Fibroblast of lung (primary cell): ENCODE results near the gene OSGIN1. TPM values are rescaled to one million over a fixed set of nuclear protein-coding genes. Genes with fewer than 3 reads are reported as not detected.

ENCODE experiments used
- DNase-seq, 2 donors: peaks; one replicate each; pipeline versions ENCODE4 v3.0.0 to v3.0.0-alpha.2; 2010; ENCODE audit warnings: low read depth in 2 of 2
- H2AFZ ChIP-seq: 2 replicates; pipeline ENCODE4 v1.5.1; 2012; ENCODE audit warnings: low read length, control low read depth, inconsistent platforms
- H3K27ac ChIP-seq: 2 replicates; pipeline ENCODE4 v1.5.1; 2011; ENCODE audit warnings: low read length, control low read depth; ENCODE audit not compliant: insufficient read depth
- H3K27me3 ChIP-seq: 2 replicates; pipeline ENCODE4 v1.5.1; 2011; ENCODE audit warnings: mild to moderate bottlenecking, low read length; ENCODE audit not compliant: control insufficient read depth, insufficient read depth
- H3K36me3 ChIP-seq: 2 replicates; pipeline ENCODE4 v1.5.1; 2011; ENCODE audit warnings: low read length; ENCODE audit not compliant: control insufficient read depth, insufficient read depth
- H3K4me1 ChIP-seq: 2 replicates; pipeline ENCODE4 v1.5.1; 2011; ENCODE audit warnings: low read length; ENCODE audit not compliant: control insufficient read depth, insufficient read depth; ENCODE audit errors: extremely low read depth
- H3K4me2 ChIP-seq: 2 replicates; pipeline ENCODE4 v1.5.1; 2011; ENCODE audit warnings: low read length, control low read depth; ENCODE audit not compliant: insufficient read depth; ENCODE audit errors: extremely low read depth
- H3K4me3 ChIP-seq, 4 experiments: fragments of 200-600 bp in 1 of 4; sonication (generic) in 1 of 4; replicated peaks in 1 of 4; 2 replicates each; pipeline ENCODE4 v1.5.1; 2011 to 2016; ENCODE audit warnings: low read length in 4 of 4, low read depth in 3 of 4, mild to moderate bottlenecking in 3 of 4, control low read depth in 2 of 4, inconsistent platforms in 1 of 4, mixed read lengths in 1 of 4; ENCODE audit not compliant: insufficient read depth in 1 of 4; ENCODE audit errors: control extremely low read depth in 1 of 4
- H3K79me2 ChIP-seq: 2 replicates; pipeline ENCODE4 v1.5.1; 2012; ENCODE audit warnings: mild to moderate bottlenecking, low read length, inconsistent platforms; ENCODE audit not compliant: control insufficient read depth, insufficient read depth
- H3K9ac ChIP-seq: 2 replicates; pipeline ENCODE4 v1.5.1; 2011; ENCODE audit warnings: mild to moderate bottlenecking, low read length, control low read depth; ENCODE audit not compliant: insufficient read depth
- H3K9me3 ChIP-seq: 2 replicates; pipeline ENCODE4 v1.5.1; 2012; ENCODE audit warnings: low read depth, low read length; ENCODE audit not compliant: control insufficient read depth, insufficient read depth
- H4K20me1 ChIP-seq: 2 replicates; pipeline ENCODE4 v1.5.1; 2011; ENCODE audit warnings: low read length; ENCODE audit not compliant: control insufficient read depth, insufficient read depth; ENCODE audit errors: extremely low read depth
- CTCF ChIP-seq, 2 donors: IDR thresholded peaks in 1 of 2; conservative IDR thresholded peaks in 1 of 2; 1 replicate in 1 of 2; 2 replicates in 1 of 2; pipeline ENCODE4 v1.5.1; 2011 to 2012; ENCODE audit warnings: low read length in 2 of 2, control low read depth in 1 of 2, inconsistent platforms in 1 of 2, low read depth in 1 of 2, mild to moderate bottlenecking in 1 of 2
- EZH2 ChIP-seq: IDR thresholded peaks from 2 replicates; pipeline ENCODE4 v1.5.1; 2012; ENCODE audit warnings: low read length, control low read depth, mild to moderate bottlenecking; ENCODE audit errors: missing control alignments
- polyA plus RNA-seq, 2 donors: library from polyadenylated mRNA; depleted of rRNA in 1 of 2; stranded (reverse) in 1 of 2; unstranded in 1 of 2; fragments of >200 nt; gene quantifications; 2 replicates each; pipeline ENCODE4 v1.2.1, GENCODE V29; 2011 to 2012; ENCODE audit warnings: missing spikeins in 1 of 2
- total RNA-seq: library from RNA; depleted of rRNA; stranded (reverse); fragments of >200 nt; gene quantifications from 2 replicates; pipeline ENCODE4 v1.2.1, GENCODE V29; 2014

The OSGIN1 gene
- total and polyA plus RNA-seq, 2 donors (not counting 1 experiment from before 2014, with no cell fraction given), result 2.1 to 6.6 TPM

GRCh38 chr16:83917152-83918120 is 35.6 kb upstream of the OSGIN1 start:
- H2AFZ ChIP-seq, result no peak overlapping the region
- no peaks in the 10 kb centered on the region for H4K20me1 ChIP-seq
- no peak for DNase-seq
- no peak overlapping the region for H3K4me3 ChIP-seq
- H3K36me3 ChIP-seq, result peaks cover 13% of the 10 kb centered on the region
- H3K79me2 ChIP-seq, result no peaks in the 10 kb centered on the region
- H3K9ac ChIP-seq, result no peak overlapping the region
- no peaks in the 10 kb centered on the region for H3K27me3 ChIP-seq
- no peak overlapping the region for H3K4me2 ChIP-seq
- no peak overlapping the region for H3K27ac ChIP-seq
- H3K4me1 ChIP-seq, result no peaks in the 10 kb centered on the region
- no peak for TF ChIP-seq EZH2
- TF ChIP-seq CTCF (conservative IDR thresholded peaks at IDR 0.05 in 1 of 2, IDR thresholded peaks at IDR 0.05 in 1 of 2; ENCODE audit: low read depth in 1 of 2, low read length in 2 of 2), result no peak
- H3K9me3 ChIP-seq, result no peaks in the 10 kb centered on the region

DNA sequence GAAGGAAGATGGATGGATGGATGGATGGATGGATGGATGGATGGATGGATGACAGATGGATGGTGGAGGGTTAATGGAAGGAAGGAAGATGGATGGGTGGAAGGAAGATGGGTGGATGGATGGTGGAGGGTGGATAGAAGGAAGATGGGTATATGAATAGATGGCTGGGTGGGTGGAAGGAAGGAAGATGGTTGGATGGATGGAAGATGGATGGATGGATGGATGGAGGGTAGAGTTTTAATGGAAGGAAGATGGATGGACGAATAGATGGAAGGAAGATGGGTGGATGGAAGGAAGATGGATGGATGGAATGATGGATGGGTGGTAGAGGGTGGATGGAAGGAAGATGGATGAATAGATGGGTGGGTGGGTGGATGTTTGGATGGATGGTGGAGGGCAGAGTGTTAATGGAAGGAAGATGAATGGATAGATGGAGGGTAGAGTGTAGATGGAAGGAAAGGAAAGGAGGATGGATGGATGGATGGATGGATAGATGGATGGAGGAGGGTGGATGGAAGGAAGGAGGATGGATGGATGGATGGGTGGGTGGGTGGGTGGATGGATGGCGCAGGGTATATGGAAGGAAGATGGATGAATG is 32.0 kb upstream of the OSGIN1 start:
- H3K9me3 ChIP-seq, result no peaks in the 10 kb centered on the region
- no peaks in the 10 kb centered on the region for H4K20me1 ChIP-seq
- TF ChIP-seq EZH2 (no peak), CTCF (conservative IDR thresholded peaks at IDR 0.05 in 1 of 2, IDR thresholded peaks at IDR 0.05 in 1 of 2; ENCODE audit: low read depth in 1 of 2, low read length in 2 of 2) (no peak)
- H3K9ac ChIP-seq, result no peak overlapping the region
- H3K4me3 ChIP-seq, result no peak overlapping the region
- no peaks in the 10 kb centered on the region for H3K79me2 ChIP-seq
- H2AFZ ChIP-seq, result no peak overlapping the region
- no peaks in the 10 kb centered on the region for H3K4me1 ChIP-seq
- H3K4me2 ChIP-seq, result no peak overlapping the region
- H3K27me3 ChIP-seq, result no peaks in the 10 kb centered on the region
- no peak overlapping the region for H3K27ac ChIP-seq
- H3K36me3 ChIP-seq, result peaks cover 3% of the 10 kb centered on the region
- DNase-seq, result no peak

- Histone ChIP-seq H3K4me2 (no peak overlapping the region), H3K36me3 (peaks cover 3% of the 10 kb centered on the region), H3K79me2 (no peaks in the 10 kb centered on the region), H4K20me1 (no peaks in the 10 kb centered on the region), H3K4me3 (no peak overlapping the region), H3K4me1 (peaks cover 8% of the 10 kb centered on the region), H3K27me3 (no peaks in the 10 kb centered on the region), H3K9ac (no peak overlapping the region), H3K9me3 (no peaks in the 10 kb centered on the region), H2AFZ (no peak overlapping the region), H3K27ac (no peak overlapping the region)
- no peak for DNase-seq
- TF ChIP-seq CTCF (conservative IDR thresholded peaks at IDR 0.05 in 1 of 2, IDR thresholded peaks at IDR 0.05 in 1 of 2; ENCODE audit: low read depth in 1 of 2, low read length in 2 of 2) (no peak), EZH2 (no peak)
Measured at GRCh38 chr16:83923581-83924365, 29.3 kb upstream of the OSGIN1 start.
